HCT116 (cell line): ENCODE results near the gene PDGFD. TPM values are rescaled to one million over a fixed set of nuclear protein-coding genes. Genes with fewer than 3 reads are reported as not detected.

Experiments
- ATAC-seq: fragments of 200-7000 bp; cut with Tn5 transposase; 2 replicates; pipeline ENCODE4 v1.9.1; 2020; ENCODE audit warnings: mild to moderate bottlenecking, moderate library complexity
- BruUV-seq: library from RNA; stranded (reverse); fragments of 400-500 nt; replicated peaks from 2 replicates; lab custom pipeline; 2021; lab: Mats Ljungman, UMichigan
- CTCF ChIA-PET: fragments of 300-600 bp; sonication (Branson Sonifier 250); formaldehyde crosslinking; loops from one replicate; lab custom pipeline; 2021; ENCODE audit warnings: antibody characterized with exemption; lab: Charles Lee
- POLR2A ChIA-PET: fragments of 300-600, 350-600 bp; sonication (Branson Sonifier 250); formaldehyde crosslinking; loops from one replicate; lab custom pipeline; 2021; ENCODE audit warnings: antibody characterized with exemption; lab: Charles Lee
- RAD21 ChIA-PET, 2 experiments: fragments of 300-600 bp; sonication (Branson Sonifier 250); formaldehyde crosslinking; loops; one replicate each; lab custom pipeline; 2023; ENCODE audit warnings: low total read pairs in 2 of 2; ENCODE audit not compliant: uncharacterized antibody in 2 of 2, unreplicated experiment in 2 of 2, low non-redundant PET in 1 of 2; lab: Charles Lee
- DNase-seq: peaks from one replicate; pipeline ENCODE4 v3.0.0-alpha.2; 2010; ENCODE audit warnings: low read depth, low spot score
- H2AFZ ChIP-seq: fragments of 200-600 bp; shearing (Covaris generic), sonication (generic); 2 replicates; pipeline ENCODE4 v1.6.1; 2017; ENCODE audit warnings: low read depth, mixed run types, mixed read lengths, antibody characterized with exemption, low read length; ENCODE audit not compliant: poor library complexity, severe bottlenecking
- H3K27ac ChIP-seq: 2 replicates; pipeline ENCODE4 v1.5.1; 2012; ENCODE audit warnings: low read depth, low read length
- H3K27me3 ChIP-seq: fragments of 200-600 bp; sonication (generic); 2 replicates; pipeline ENCODE4 v1.6.1; 2016; ENCODE audit warnings: mixed run types, low read length, mixed read lengths; ENCODE audit not compliant: insufficient read depth
- H3K36me3 ChIP-seq, 2 experiments: fragments of 200-500 bp in 1 of 2; fragments of 200-600 bp in 1 of 2; sonication (Bioruptor generic) in 1 of 2; sonication (generic) in 1 of 2; 2 replicates each; pipeline versions ENCODE4 v1.5.1 to v1.6.1; 2014 to 2016; ENCODE audit warnings: low read length in 2 of 2, inconsistent platforms in 1 of 2, mixed read lengths in 1 of 2, mixed run types in 1 of 2; ENCODE audit not compliant: insufficient read depth in 2 of 2, control insufficient read depth in 1 of 2
- H3K4me1 ChIP-seq, 2 experiments: fragments of 200-600 bp in 1 of 2; sonication (generic) in 1 of 2; 2 replicates each; pipeline versions ENCODE4 v1.5.1 to v1.6.1; 2012 to 2017; ENCODE audit warnings: low read length in 2 of 2, inconsistent platforms in 1 of 2, mild to moderate bottlenecking in 1 of 2, mixed read lengths in 1 of 2, mixed run types in 1 of 2, moderate library complexity in 1 of 2; ENCODE audit not compliant: insufficient read depth in 2 of 2, control insufficient read depth in 1 of 2
- H3K4me2 ChIP-seq: fragments of 200-600 bp; sonication (generic); 2 replicates; pipeline ENCODE4 v1.6.1; 2017; ENCODE audit warnings: mixed run types, low read length, mixed read lengths
- H3K4me3 ChIP-seq, 2 experiments: fragments of 200-600 bp in 1 of 2; sonication (generic) in 1 of 2; replicated peaks in 1 of 2; 2 replicates each; pipeline ENCODE4 v1.5.1; 2011 to 2016; ENCODE audit warnings: low read length in 2 of 2, control low read depth in 1 of 2, low read depth in 1 of 2, mild to moderate bottlenecking in 1 of 2, mixed read lengths in 1 of 2, mixed run types in 1 of 2
- H3K79me2 ChIP-seq: fragments of 200-600 bp; sonication (generic); 2 replicates; pipeline ENCODE4 v1.6.1; 2017; ENCODE audit warnings: mild to moderate bottlenecking, mixed run types, low read length, moderate library complexity, mixed read lengths; ENCODE audit not compliant: insufficient read depth
- H3K9ac ChIP-seq: fragments of 200-600 bp; sonication (generic); 2 replicates; pipeline ENCODE4 v1.6.1; 2016; ENCODE audit warnings: low read length, mixed read lengths
- H3K9me2 ChIP-seq: fragments of 200-600 bp; sonication (generic), shearing (Covaris generic); 2 replicates; pipeline ENCODE4 v1.6.1; 2017; ENCODE audit warnings: mixed run types, mild to moderate bottlenecking, moderate library complexity; ENCODE audit not compliant: insufficient read depth
- H3K9me3 ChIP-seq, 2 experiments: fragments of 200-500 bp in 1 of 2; fragments of 200-600 bp in 1 of 2; sonication (Bioruptor generic) in 1 of 2; sonication (generic) in 1 of 2; 2 replicates each; pipeline ENCODE4 v1.6.1; 2014 to 2017; ENCODE audit warnings: low read length in 2 of 2, mixed read lengths in 2 of 2, inconsistent platforms in 1 of 2, low read depth in 1 of 2, mild to moderate bottlenecking in 1 of 2, mixed run types in 1 of 2, moderate library complexity in 1 of 2; ENCODE audit not compliant: control insufficient read depth in 1 of 2, insufficient read depth in 1 of 2
- H4K20me1 ChIP-seq: fragments of 200-600 bp; sonication (generic), shearing (Covaris generic); 2 replicates; pipeline ENCODE4 v1.6.1; 2017; ENCODE audit warnings: mixed run types, mild to moderate bottlenecking, moderate library complexity; ENCODE audit not compliant: insufficient read depth
- CBX3 ChIP-seq: IDR thresholded peaks from 2 replicates; pipeline ENCODE4 v1.6.1; 2012; ENCODE audit warnings: low read depth
- POLR2AphosphoS5 ChIP-seq: IDR thresholded peaks from 2 replicates; pipeline ENCODE4 v1.6.1; 2011; ENCODE audit warnings: mild to moderate bottlenecking, low read depth, low read length, moderate library complexity
- SRF ChIP-seq: IDR thresholded peaks from 2 replicates; pipeline ENCODE4 v1.6.1; 2012; ENCODE audit warnings: low read depth
- YY1 ChIP-seq: IDR thresholded peaks from 2 replicates; pipeline ENCODE4 v1.6.1; 2011; ENCODE audit warnings: low read length, low read depth, moderate library complexity, mild to moderate bottlenecking; ENCODE audit not compliant: insufficient replicate concordance; ENCODE audit errors: extremely low read depth
- ZFX ChIP-seq: fragments of 450-650 bp; IDR thresholded peaks from 2 replicates; pipeline ENCODE4 v1.6.1; 2017
- ZNF274 ChIP-seq: fragments of 200-500 bp; sonication (Bioruptor generic); IDR thresholded peaks from 2 replicates; pipeline ENCODE4 v1.6.1; 2014; ENCODE audit warnings: mild to moderate bottlenecking, low read depth, low read length, inconsistent platforms
- intact Hi-C: fragments of 100-400 bp; cut with micrococcal nuclease; formaldehyde crosslinking; loops from 2 replicates; pipeline ENCODE4 v1.10.0; 2022
- total RNA-seq: library from RNA; stranded (reverse); gene quantifications from one replicate; pipeline ENCODE4 v1.2.1, GENCODE V29; 2021; ENCODE audit not compliant: unreplicated experiment
- TF ChIP-seq, protein P1 (sequence below), 3 experiments: fragments of 200-600 bp in 1 of 3; sonication (generic) in 1 of 3; IDR thresholded peaks in 2 of 3; conservative IDR thresholded peaks in 1 of 3; 2 replicates each; pipeline ENCODE4 v1.5.1; 2012 to 2017; ENCODE audit warnings: low read depth in 2 of 3, low read length in 2 of 3, antibody characterized with exemption in 1 of 3, borderline replicate concordance in 1 of 3, control low read depth in 1 of 3, mild to moderate bottlenecking in 1 of 3, mixed read lengths in 1 of 3, mixed run types in 1 of 3, moderate library complexity in 1 of 3; ENCODE audit not compliant: insufficient read depth in 1 of 3

The PDGFD gene
- total RNA-seq, 1 experiment from 2014 or later = 0.34 TPM

GRCh38 chr11:103898065-103898464, 265.9 kb downstream of the PDGFD start:
- Histone ChIP-seq H3K4me3 (no peak overlapping the region), H2AFZ (no peak overlapping the region), H4K20me1 (no peaks in the 10 kb centered on the region), H3K27me3 (no peaks in the 10 kb centered on the region), H3K79me2 (no peaks in the 10 kb centered on the region), H3K36me3 (no peaks in the 10 kb centered on the region), H3K9ac (no peak overlapping the region), H3K9me2 (no peaks in the 10 kb centered on the region), H3K4me2 (no peak overlapping the region), H3K9me3 (no peaks in the 10 kb centered on the region), H3K27ac (no peak overlapping the region), H3K4me1 (no peaks in the 10 kb centered on the region)
- no peak for DNase-seq
- ChIA-PET RAD21 (no interaction called here), CTCF (no interaction called here), POLR2A (no interaction called here)
- no peak for ATAC-seq
- TF ChIP-seq CBX3 (no peak), ZFX (no peak), YY1 (no peak), ZNF274 (no peak), POLR2AphosphoS5 (no peak), SRF (no peak)
- TF ChIP-seq, protein P1, sequence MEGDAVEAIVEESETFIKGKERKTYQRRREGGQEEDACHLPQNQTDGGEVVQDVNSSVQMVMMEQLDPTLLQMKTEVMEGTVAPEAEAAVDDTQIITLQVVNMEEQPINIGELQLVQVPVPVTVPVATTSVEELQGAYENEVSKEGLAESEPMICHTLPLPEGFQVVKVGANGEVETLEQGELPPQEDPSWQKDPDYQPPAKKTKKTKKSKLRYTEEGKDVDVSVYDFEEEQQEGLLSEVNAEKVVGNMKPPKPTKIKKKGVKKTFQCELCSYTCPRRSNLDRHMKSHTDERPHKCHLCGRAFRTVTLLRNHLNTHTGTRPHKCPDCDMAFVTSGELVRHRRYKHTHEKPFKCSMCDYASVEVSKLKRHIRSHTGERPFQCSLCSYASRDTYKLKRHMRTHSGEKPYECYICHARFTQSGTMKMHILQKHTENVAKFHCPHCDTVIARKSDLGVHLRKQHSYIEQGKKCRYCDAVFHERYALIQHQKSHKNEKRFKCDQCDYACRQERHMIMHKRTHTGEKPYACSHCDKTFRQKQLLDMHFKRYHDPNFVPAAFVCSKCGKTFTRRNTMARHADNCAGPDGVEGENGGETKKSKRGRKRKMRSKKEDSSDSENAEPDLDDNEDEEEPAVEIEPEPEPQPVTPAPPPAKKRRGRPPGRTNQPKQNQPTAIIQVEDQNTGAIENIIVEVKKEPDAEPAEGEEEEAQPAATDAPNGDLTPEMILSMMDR (IDR thresholded peaks at IDR 0.05 in 2 of 3, conservative IDR thresholded peaks at IDR 0.05 in 1 of 3; ENCODE audit: borderline replicate concordance in 1 of 3, insufficient read depth in 1 of 3, low read depth in 2 of 3, low read length in 2 of 3) = no peak
- no TSS peak for BruUV-seq
- intact Hi-C loops = no loop called here
